Measurements from ENCODE around the gene ZFP69B. TPM values are rescaled to one million over a fixed set of nuclear protein-coding genes. Genes with fewer than 3 reads are reported as not detected.

ZFP69B gene
- total RNA-seq, 1 experiment from 2014 or later = 11.1 TPM

- Histone ChIP-seq H3K4me3 (ENCODE audit: low read length) (peak overlapping the region; percentile 71), H3K9ac (ENCODE audit: low read length) (peak overlapping the region; percentile 76), H3K4me2 (ENCODE audit: low read depth, low read length, poor library complexity, severe bottlenecking) (peak overlapping the region; percentile 80), H3K9me2 (replicated peaks; ENCODE audit: insufficient read depth, low read length) (no peaks in the 10 kb centered on the region), H3K36me3 (ENCODE audit: insufficient read depth, low read length) (peaks cover 23% of the 10 kb centered on the region), H3K4me1 (ENCODE audit: low read length) (peaks cover 14% of the 10 kb centered on the region), H2AFZ (ENCODE audit: low read length) (peak overlapping the region; percentile 47), H4K20me1 (ENCODE audit: insufficient read depth, low read depth, low read length) (no peaks in the 10 kb centered on the region), H3K79me2 (ENCODE audit: low read length) (peaks cover 22% of the 10 kb centered on the region), H3K27me3 (ENCODE audit: low read length) (no peaks in the 10 kb centered on the region), H3K27ac (ENCODE audit: low read length) (peak overlapping the region; percentile 84), H3K9me3 (ENCODE audit: low read length) (peaks cover 27% of the 10 kb centered on the region)
- peak; percentile 81 for DNase-seq
These were observed 390 bp downstream of the ZFP69B start for GRCh38 chr1:40450495-40451237.

- peaks cover 24% of the 10 kb centered on the region for H3K9me3 ChIP-seq (ENCODE audit: low read length)
- H3K27me3 ChIP-seq (ENCODE audit: low read length) = no peaks in the 10 kb centered on the region
- peaks cover 28% of the 10 kb centered on the region for H3K36me3 ChIP-seq (ENCODE audit: insufficient read depth, low read length)
- peak overlapping the region; percentile 80 for H3K4me2 ChIP-seq (ENCODE audit: low read depth, low read length, poor library complexity, severe bottlenecking)
- DNase-seq = peak; percentile 50
- peak overlapping the region; percentile 76 for H3K9ac ChIP-seq (ENCODE audit: low read length)
- H3K4me3 ChIP-seq (ENCODE audit: low read length) = peak overlapping the region; percentile 71
- H3K4me1 ChIP-seq (ENCODE audit: low read length) = peaks cover 14% of the 10 kb centered on the region
- H3K27ac ChIP-seq (ENCODE audit: low read length) = peak overlapping the region; percentile 84
- H3K9me2 ChIP-seq (replicated peaks; ENCODE audit: insufficient read depth, low read length) = no peaks in the 10 kb centered on the region
- H2AFZ ChIP-seq (ENCODE audit: low read length) = peak overlapping the region; percentile 47; the same call in 1 of the 2 replicates
- H4K20me1 ChIP-seq (ENCODE audit: insufficient read depth, low read depth, low read length) = no peaks in the 10 kb centered on the region
- peaks cover 22% of the 10 kb centered on the region for H3K79me2 ChIP-seq (ENCODE audit: low read length)
These were observed 936 bp downstream of the ZFP69B start for GRCh38 chr1:40451238-40451585.

- Histone ChIP-seq H3K9me3 (ENCODE audit: low read length) (peaks cover 59% of the 10 kb centered on the region), H3K79me2 (ENCODE audit: low read length) (peaks cover 22% of the 10 kb centered on the region)
These were observed 4.6 kb downstream of the ZFP69B start for GRCh38 chr1:40454873-40455272.

GRCh38 chr1:40462956-40463590 is 12.8 kb downstream of the ZFP69B start:
- H2AFZ ChIP-seq (ENCODE audit: low read length) = no peak overlapping the region
- H3K36me3 ChIP-seq (ENCODE audit: insufficient read depth, low read length) = peaks cover 54% of the 10 kb centered on the region
- no peak overlapping the region for H3K9ac ChIP-seq (ENCODE audit: low read length)
- no peaks in the 10 kb centered on the region for H3K4me1 ChIP-seq (ENCODE audit: low read length)
- DNase-seq = no peak
- no peak overlapping the region for H3K27ac ChIP-seq (ENCODE audit: low read length)
- no peak overlapping the region for H3K4me3 ChIP-seq (ENCODE audit: low read length)
- H3K9me3 ChIP-seq (ENCODE audit: low read length) = peaks cover 73% of the 10 kb centered on the region
- H3K27me3 ChIP-seq (ENCODE audit: low read length) = no peaks in the 10 kb centered on the region
- no peaks in the 10 kb centered on the region for H3K9me2 ChIP-seq (replicated peaks; ENCODE audit: insufficient read depth, low read length)
- H3K4me2 ChIP-seq (ENCODE audit: low read depth, low read length, poor library complexity, severe bottlenecking) = no peak overlapping the region
- no peaks in the 10 kb centered on the region for H3K79me2 ChIP-seq (ENCODE audit: low read length)
- H4K20me1 ChIP-seq (ENCODE audit: insufficient read depth, low read depth, low read length) = no peaks in the 10 kb centered on the region

More at GRCh38 chr1:40454873-40455272, 4.6 kb downstream of the ZFP69B start:
- no peaks in the 10 kb centered on the region for H3K27me3 ChIP-seq (ENCODE audit: low read length)
- peaks cover 7% of the 10 kb centered on the region for H3K4me1 ChIP-seq (ENCODE audit: low read length)
- H3K9me2 ChIP-seq (replicated peaks; ENCODE audit: insufficient read depth, low read length) = no peaks in the 10 kb centered on the region
- no peak overlapping the region for H3K9ac ChIP-seq (ENCODE audit: low read length)
- H4K20me1 ChIP-seq (ENCODE audit: insufficient read depth, low read depth, low read length) = no peaks in the 10 kb centered on the region
- H3K27ac ChIP-seq (ENCODE audit: low read length) = no peak overlapping the region
- no peak overlapping the region for H3K4me3 ChIP-seq (ENCODE audit: low read length)
- H3K36me3 ChIP-seq (ENCODE audit: insufficient read depth, low read length) = peaks cover 64% of the 10 kb centered on the region
- H2AFZ ChIP-seq (ENCODE audit: low read length) = no peak overlapping the region
- no peak for DNase-seq
- no peak overlapping the region for H3K4me2 ChIP-seq (ENCODE audit: low read depth, low read length, poor library complexity, severe bottlenecking)

- no peaks in the 10 kb centered on the region for H4K20me1 ChIP-seq (ENCODE audit: insufficient read depth, low read depth, low read length)
- peaks cover 55% of the 10 kb centered on the region for H3K9me3 ChIP-seq (ENCODE audit: low read length)
- no peak overlapping the region for H3K9ac ChIP-seq (ENCODE audit: low read length)
- H3K27ac ChIP-seq (ENCODE audit: low read length) = no peak overlapping the region
- H2AFZ ChIP-seq (ENCODE audit: low read length) = no peak overlapping the region
- H3K4me2 ChIP-seq (ENCODE audit: low read depth, low read length, poor library complexity, severe bottlenecking) = no peak overlapping the region
- H3K36me3 ChIP-seq (ENCODE audit: insufficient read depth, low read length) = peaks cover 6% of the 10 kb centered on the region; the same call in 1 of the 2 replicates
- no peaks in the 10 kb centered on the region for H3K27me3 ChIP-seq (ENCODE audit: low read length)
- no peak overlapping the region for H3K4me3 ChIP-seq (ENCODE audit: low read length)
- H3K4me1 ChIP-seq (ENCODE audit: low read length) = no peaks in the 10 kb centered on the region
- H3K9me2 ChIP-seq (replicated peaks; ENCODE audit: insufficient read depth, low read length) = no peaks in the 10 kb centered on the region
- no peaks in the 10 kb centered on the region for H3K79me2 ChIP-seq (ENCODE audit: low read length)
- no peak for DNase-seq
These were observed 19.1 kb downstream of the ZFP69B start for GRCh38 chr1:40469327-40469726.

GRCh38 chr1:40475268-40475667 is 25.0 kb downstream of the ZFP69B start:
- no peak overlapping the region for H3K9ac ChIP-seq (ENCODE audit: low read length)

GRCh38 chr1:40476924-40477677 is 26.8 kb downstream of the ZFP69B start, which contains the start of gene ZFP69:
TSS of gene ZFP69 (plus strand) at chr1:40477290. CDS start at chr1:40479362, 2,072 bp downstream.
- Histone ChIP-seq H3K27ac (ENCODE audit: low read length) (peak within 1 kb of the TSS; percentile 27), H3K79me2 (ENCODE audit: low read length) (peaks cover 15% of the 10 kb centered on the region), H3K4me2 (ENCODE audit: low read depth, low read length, poor library complexity, severe bottlenecking) (peak within 1 kb of the TSS; percentile 74), H2AFZ (ENCODE audit: low read length) (peak within 1 kb of the TSS; percentile 72), H3K9me3 (ENCODE audit: low read length) (peaks cover 18% of the 10 kb centered on the region), H4K20me1 (ENCODE audit: insufficient read depth, low read depth, low read length) (no peaks in the 10 kb centered on the region), H3K9ac (ENCODE audit: low read length) (peak within 1 kb of the TSS; percentile 89), H3K4me1 (ENCODE audit: low read length) (peaks cover 21% of the 10 kb centered on the region), H3K27me3 (ENCODE audit: low read length) (no peaks in the 10 kb centered on the region), H3K36me3 (ENCODE audit: insufficient read depth, low read length) (peaks cover 34% of the 10 kb centered on the region), H3K9me2 (replicated peaks; ENCODE audit: insufficient read depth, low read length) (no peaks in the 10 kb centered on the region), H3K4me3 (ENCODE audit: low read length) (peak within 1 kb of the TSS; percentile 84)
- DNase-seq = peak; percentile 95

More at GRCh38 chr1:40475268-40475667, 25.0 kb downstream of the ZFP69B start:
- peaks cover 20% of the 10 kb centered on the region for H3K9me3 ChIP-seq (ENCODE audit: low read length)
- peaks cover 15% of the 10 kb centered on the region for H3K79me2 ChIP-seq (ENCODE audit: low read length)
- H3K4me3 ChIP-seq (ENCODE audit: low read length) = no peak overlapping the region
- no peaks in the 10 kb centered on the region for H4K20me1 ChIP-seq (ENCODE audit: insufficient read depth, low read depth, low read length)
- no peaks in the 10 kb centered on the region for H3K27me3 ChIP-seq (ENCODE audit: low read length)
- no peak overlapping the region for H2AFZ ChIP-seq (ENCODE audit: low read length)
- no peaks in the 10 kb centered on the region for H3K9me2 ChIP-seq (replicated peaks; ENCODE audit: insufficient read depth, low read length)
- H3K4me1 ChIP-seq (ENCODE audit: low read length) = peaks cover 19% of the 10 kb centered on the region
- H3K4me2 ChIP-seq (ENCODE audit: low read depth, low read length, poor library complexity, severe bottlenecking) = no peak overlapping the region
- DNase-seq = no peak
- no peak overlapping the region for H3K27ac ChIP-seq (ENCODE audit: low read length)
- peaks cover 17% of the 10 kb centered on the region for H3K36me3 ChIP-seq (ENCODE audit: insufficient read depth, low read length)

- Histone ChIP-seq H3K27me3 (ENCODE audit: low read length) (no peaks in the 10 kb centered on the region), H2AFZ (ENCODE audit: low read length) (peak overlapping the region; percentile 72; the same call in 1 of the 2 replicates), H4K20me1 (ENCODE audit: insufficient read depth, low read depth, low read length) (no peaks in the 10 kb centered on the region), H3K4me1 (ENCODE audit: low read length) (peaks cover 21% of the 10 kb centered on the region), H3K9me3 (ENCODE audit: low read length) (peaks cover 17% of the 10 kb centered on the region), H3K9me2 (replicated peaks; ENCODE audit: insufficient read depth, low read length) (no peaks in the 10 kb centered on the region), H3K9ac (ENCODE audit: low read length) (peak overlapping the region; percentile 89), H3K4me3 (ENCODE audit: low read length) (peak overlapping the region; percentile 84), H3K79me2 (ENCODE audit: low read length) (peaks cover 15% of the 10 kb centered on the region), H3K27ac (ENCODE audit: low read length) (peak overlapping the region; percentile 27), H3K4me2 (ENCODE audit: low read depth, low read length, poor library complexity, severe bottlenecking) (peak overlapping the region; percentile 74), H3K36me3 (ENCODE audit: insufficient read depth, low read length) (peaks cover 39% of the 10 kb centered on the region)
- DNase-seq = peak; percentile 68
These were observed 27.4 kb downstream of the ZFP69B start for GRCh38 chr1:40477678-40478053.
